ENCODE results near the gene FN1.

Gene FN1

GRCh38 chr2:215380699-215381098, 55.2 kb downstream of the FN1 start:
- TF ChIP-seq GATA3 (IDR thresholded peaks at IDR 0.05; ENCODE audit: low read depth, low read length), result no peak
- no peak for TF ChIP-seq GATA2 (IDR thresholded peaks at IDR 0.05; ENCODE audit: low read depth, low read length)

- TF ChIP-seq GATA2 (IDR thresholded peaks at IDR 0.05; ENCODE audit: low read depth, low read length) (no peak), GATA3 (IDR thresholded peaks at IDR 0.05; ENCODE audit: low read depth, low read length) (no peak)
These were observed 55.9 kb downstream of the FN1 start for GRCh38 chr2:215379948-215380347.

- TF ChIP-seq GATA3 (IDR thresholded peaks at IDR 0.05; ENCODE audit: low read depth, low read length), result no peak
- TF ChIP-seq GATA2 (IDR thresholded peaks at IDR 0.05; ENCODE audit: low read depth, low read length), result no peak
These were observed 56.8 kb downstream of the FN1 start for GRCh38 chr2:215379039-215379438.

- no peak for TF ChIP-seq GATA3 (IDR thresholded peaks at IDR 0.05; ENCODE audit: low read depth, low read length)
- TF ChIP-seq GATA2 (IDR thresholded peaks at IDR 0.05; ENCODE audit: low read depth, low read length), result no peak
These were observed 57.8 kb downstream of the FN1 start for GRCh38 chr2:215378045-215378444.

GRCh38 chr2:215377283-215377682, 58.6 kb downstream of the FN1 start:
- TF ChIP-seq GATA3 (IDR thresholded peaks at IDR 0.05; ENCODE audit: low read depth, low read length) (no peak), GATA2 (IDR thresholded peaks at IDR 0.05; ENCODE audit: low read depth, low read length) (no peak)

DNA sequence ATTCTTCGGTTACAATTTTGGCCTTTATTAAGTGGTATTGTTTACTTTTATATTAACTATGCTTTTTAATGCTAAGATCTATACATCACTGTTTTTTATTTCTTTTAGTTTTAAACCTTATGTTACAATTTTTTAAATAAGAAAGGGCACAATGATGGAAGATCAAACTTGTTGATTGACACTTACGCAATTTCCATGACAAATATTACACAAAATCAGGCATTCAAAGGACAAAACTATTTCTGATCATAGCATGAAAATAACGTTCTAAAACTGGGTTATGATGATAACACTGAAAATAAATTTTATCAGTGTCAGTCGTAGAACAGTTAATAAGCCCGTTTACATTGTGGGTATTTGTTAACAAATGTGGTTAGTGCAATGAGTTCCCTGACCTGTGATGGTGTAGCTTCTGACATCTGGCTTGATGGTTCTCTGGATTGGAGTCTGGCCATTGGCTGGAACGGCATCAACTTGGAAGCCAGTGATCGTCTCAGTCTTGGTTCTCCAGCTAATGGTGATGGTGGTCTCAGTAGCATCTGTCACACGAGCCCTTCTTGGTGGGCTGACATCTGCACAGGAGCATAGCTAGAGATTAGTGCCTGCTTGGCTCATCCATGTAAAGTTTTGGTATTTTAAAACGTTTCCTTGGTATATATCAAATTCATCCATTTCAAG, 59.6 kb downstream of the FN1 start:
- TF ChIP-seq GATA2 (IDR thresholded peaks at IDR 0.05; ENCODE audit: low read depth, low read length), result no peak
- no peak for TF ChIP-seq GATA3 (IDR thresholded peaks at IDR 0.05; ENCODE audit: low read depth, low read length)

DNA sequence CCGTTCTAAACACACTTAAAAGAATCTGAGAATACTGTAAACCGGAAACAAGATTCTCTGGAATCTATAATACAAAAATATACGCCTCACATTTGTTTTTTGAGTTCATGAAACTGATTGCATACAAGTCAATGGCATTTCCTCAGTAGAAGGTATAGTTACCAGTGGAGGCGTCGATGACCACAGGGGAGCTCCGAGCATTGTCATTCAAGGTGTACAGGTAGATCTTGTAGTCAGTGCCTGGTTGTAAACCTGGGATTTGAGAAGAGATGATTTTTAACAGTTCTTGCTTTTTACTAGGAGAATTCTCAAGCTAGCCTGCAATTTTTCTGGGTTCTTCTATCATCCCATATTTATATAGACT, 60.4 kb downstream of the FN1 start:
- TF ChIP-seq GATA3 (IDR thresholded peaks at IDR 0.05; ENCODE audit: low read depth, low read length), result no peak
- TF ChIP-seq GATA2 (IDR thresholded peaks at IDR 0.05; ENCODE audit: low read depth, low read length), result no peak

- TF ChIP-seq GATA2 (IDR thresholded peaks at IDR 0.05; ENCODE audit: low read depth, low read length), result no peak
- no peak for TF ChIP-seq GATA3 (IDR thresholded peaks at IDR 0.05; ENCODE audit: low read depth, low read length)
These were observed 61.0 kb downstream of the FN1 start for GRCh38 chr2:215374642-215375466.

GRCh38 chr2:215374002-215374401, 61.9 kb downstream of the FN1 start:
- TF ChIP-seq GATA2 (IDR thresholded peaks at IDR 0.05; ENCODE audit: low read depth, low read length) (no peak), GATA3 (IDR thresholded peaks at IDR 0.05; ENCODE audit: low read depth, low read length) (no peak)

DNA sequence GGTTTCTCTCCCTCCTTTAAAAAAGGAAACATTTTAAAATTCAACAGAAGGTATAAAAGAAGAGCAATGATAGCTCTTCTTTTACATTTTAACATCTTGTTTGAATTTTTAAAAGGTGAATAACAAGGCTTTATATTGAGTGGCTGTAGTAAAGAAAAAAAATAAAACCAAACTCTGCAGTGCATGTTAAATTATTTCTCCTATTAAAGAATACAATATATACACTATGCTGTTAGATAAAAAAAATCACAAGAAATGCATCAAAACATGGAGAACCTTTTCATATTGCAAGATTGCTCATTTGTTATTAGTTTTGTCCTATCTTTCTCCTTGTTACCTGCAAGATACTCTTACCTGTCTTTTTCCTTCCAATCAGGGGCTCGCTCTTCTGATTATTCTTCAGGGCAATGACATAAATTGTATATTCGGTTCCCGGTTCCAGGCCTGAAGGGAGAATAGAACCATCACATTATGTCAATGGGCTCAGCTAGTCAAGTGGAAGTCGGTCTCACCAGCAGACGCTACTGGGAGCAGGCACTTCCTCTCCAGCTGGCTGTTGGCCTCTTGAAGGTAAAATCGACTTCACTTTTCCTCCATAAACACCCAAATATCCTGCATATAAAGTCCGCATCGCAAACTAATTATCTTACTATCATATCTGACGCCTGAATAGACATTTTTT, 62.8 kb downstream of the FN1 start:
- no peak for TF ChIP-seq GATA3 (IDR thresholded peaks at IDR 0.05; ENCODE audit: low read depth, low read length)
- TF ChIP-seq GATA2 (IDR thresholded peaks at IDR 0.05; ENCODE audit: low read depth, low read length), result no peak

DNA sequence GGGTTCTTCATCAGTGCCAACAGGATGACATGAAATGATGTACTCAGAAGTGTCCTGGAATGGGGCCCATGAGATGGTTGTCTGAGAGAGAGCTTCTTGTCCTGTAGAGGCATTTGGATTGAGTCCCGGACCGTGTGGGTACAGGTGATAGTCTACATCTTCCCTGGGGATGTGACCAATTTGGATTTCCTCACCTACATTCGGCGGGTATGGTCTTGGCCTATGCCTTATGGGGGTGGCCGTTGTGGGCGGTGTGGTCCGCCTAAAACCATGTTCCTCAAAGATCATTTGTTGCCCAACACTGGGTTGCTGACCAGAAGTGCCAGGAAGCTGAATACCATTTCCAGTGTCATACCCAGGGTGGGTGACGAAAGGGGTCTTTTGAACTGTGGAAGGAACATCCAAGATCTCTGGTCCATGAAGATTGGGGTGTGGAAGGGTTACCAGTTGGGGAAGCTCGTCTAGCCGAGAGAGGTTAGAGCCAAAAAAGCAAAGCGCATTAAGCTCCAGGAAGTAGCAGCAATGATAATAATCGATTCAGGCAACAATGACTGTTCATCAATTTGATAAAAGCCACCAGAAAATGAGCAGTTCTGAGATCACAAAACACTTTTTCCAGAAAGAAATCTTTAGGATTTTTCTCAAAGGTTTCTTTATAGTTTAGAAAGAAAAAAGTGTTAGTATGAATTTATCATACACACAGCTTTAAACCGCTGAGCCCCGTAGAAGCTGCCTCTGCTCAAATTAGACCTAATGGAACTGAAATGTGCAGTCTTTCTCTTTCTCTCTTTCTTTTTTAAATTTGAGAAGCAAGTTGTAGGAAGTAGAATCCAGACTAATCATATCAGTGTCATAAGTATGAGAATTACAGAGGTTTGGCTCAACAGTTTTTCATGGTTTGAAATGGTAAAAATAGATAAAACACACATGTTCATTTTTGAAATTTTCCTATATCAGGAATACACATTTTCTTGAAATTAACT, 63.7 kb downstream of the FN1 start:
- TF ChIP-seq GATA3 (IDR thresholded peaks at IDR 0.05; ENCODE audit: low read depth, low read length) (no peak), GATA2 (IDR thresholded peaks at IDR 0.05; ENCODE audit: low read depth, low read length) (no peak)

DNA sequence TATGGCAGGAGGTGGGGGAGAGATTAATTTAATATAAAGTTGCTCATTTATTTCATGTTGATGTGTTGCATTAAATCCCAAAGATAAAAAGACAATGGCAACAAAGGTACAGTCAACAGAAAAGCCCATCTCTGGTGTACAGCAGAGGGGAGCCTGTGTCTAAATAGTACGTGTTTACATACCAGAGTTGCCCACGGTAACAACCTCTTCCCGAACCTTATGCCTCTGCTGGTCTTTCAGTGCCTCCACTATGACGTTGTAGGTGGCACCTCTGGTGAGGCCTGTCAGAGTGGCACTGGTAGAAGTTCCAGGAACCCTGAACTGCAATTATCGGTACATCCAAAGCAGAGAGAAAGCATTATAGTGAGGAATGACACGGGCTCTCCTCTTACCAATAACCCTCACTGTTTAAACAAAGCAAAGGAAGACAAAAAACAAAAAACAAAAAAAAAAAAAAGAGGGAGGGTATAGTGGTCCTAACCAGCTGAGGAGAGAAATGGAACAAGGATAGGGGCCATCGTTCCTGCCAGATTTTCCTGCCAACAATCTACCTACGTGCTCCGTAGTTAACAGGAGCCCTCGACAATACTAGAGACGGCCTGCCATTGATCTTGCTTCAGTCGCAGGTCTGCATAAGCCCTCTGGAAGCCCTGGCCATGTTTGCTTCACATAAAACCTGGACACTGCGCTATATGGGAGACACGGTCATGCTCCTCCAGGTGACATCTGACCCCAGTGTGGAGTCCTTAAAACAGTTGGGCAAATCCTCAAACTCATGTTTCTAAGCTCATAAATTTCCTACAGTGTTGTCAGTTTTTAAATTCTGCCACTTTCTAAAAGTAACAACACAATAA, 65.5 kb downstream of the FN1 start:
- TF ChIP-seq GATA2 (IDR thresholded peaks at IDR 0.05; ENCODE audit: low read depth, low read length) (no peak), GATA3 (IDR thresholded peaks at IDR 0.05; ENCODE audit: low read depth, low read length) (no peak)

Data from SH-SY5Y (cell line).